ENCODE measurements around the gene RABL6.
"Not testable (repeated sequence)": the region's sequence is repeated elsewhere in the genome, so short reads cannot be mapped to it uniquely, and the experiment has no call there.

The RABL6 gene

GRCh38 chr9:136775191-136775590 lies 32.6 kb upstream of the RABL6 start:
- no peak for DNase-seq

DNA sequence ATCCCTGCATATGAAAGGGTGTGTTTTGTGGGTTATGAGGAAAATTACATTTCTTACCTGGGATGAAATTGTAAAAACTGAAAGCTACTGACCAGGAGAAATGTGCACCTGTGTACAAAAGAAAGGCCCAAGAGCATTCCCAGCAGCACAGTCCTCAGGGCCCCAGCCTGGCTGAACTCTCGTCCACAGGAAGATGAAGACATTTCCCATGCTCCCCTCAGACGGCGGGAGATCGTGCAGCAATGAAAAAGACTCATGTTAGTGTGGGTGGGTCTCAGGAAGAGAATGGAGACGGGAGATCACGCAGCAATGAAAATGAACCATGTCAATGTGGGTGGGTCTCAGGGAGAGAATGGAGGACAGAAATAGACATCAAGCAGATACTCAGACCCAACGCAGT lies 30.8 kb upstream of the RABL6 start:
- DNase-seq = no peak

DNA sequence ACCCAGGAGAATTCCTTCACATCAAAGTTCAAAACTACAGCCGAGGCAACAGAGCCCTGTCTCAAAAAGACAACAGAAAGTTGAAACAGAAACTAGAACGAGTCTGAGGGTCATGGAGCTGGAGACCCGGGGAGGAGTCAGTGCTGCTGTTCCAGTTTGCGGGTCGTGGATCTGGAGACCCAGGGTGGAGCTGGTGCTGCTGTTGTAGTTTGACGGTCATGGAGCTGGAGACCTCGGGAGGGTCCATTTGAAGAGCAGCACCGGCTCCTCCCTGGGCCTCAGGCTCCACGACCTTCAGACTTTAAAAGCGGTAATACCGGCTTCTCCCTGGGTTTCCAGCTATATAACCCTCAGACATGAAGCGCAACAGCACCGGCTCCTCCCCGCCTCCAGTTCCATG lies 30.4 kb upstream of the RABL6 start:
- DNase-seq = no peak

GRCh38 chr9:136779808-136780207 lies 27.9 kb upstream of the RABL6 start:
- DNase-seq = no peak

DNA sequence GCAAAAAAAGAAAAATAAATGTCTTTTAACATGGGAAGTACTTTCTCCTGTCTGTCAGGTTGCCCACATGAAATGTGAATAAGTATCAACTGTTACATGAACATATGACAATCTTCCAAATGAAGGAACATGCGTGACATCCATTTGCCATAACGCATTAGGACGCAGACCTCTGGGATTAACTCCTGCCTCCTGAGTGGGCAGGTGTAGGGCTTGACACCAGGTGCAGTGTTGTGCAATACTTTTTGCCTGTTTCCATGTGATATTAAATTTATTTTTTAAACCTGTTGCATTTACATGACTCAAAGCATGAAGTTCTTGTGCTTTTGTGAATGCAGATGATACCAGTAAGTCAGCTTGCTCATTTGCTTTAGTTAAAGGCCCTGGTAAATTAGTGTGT lies 25.3 kb upstream of the RABL6 start:
- no peak for DNase-seq

DNA sequence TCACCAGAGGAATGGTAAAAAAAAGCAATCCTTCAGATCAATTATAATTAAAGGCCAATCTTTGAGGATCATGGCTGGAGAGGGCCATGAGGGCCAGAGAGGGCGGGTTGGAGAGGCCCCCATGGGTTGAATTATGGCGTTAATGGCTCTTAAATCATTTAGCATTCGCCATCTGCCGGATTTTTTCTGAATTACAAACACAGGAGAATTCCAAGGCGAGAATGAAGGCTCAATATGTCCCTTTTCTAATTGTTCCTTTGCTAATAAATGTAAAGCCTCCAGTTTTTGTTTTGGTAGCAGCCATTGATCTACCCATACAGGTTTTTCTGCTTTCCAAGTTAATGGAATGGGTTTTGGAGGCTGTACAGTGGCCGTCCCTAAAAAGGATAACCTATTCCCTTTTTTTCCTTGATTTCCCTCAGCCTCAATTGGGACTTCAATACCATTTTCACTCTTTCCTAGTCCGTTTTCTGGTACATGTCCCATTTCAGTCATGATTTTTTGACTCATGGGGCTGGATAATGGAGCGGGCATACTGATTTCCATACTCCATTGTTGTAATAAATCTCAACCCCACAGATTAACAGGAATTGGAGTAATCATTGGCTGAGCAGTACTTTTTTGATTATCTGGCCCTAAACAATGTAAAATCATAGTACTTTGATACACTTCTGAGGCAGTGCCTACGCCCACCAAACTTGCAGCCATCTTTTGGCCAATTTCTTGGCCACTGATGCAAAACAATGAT lies 23.3 kb upstream of the RABL6 start:
- DNase-seq = no peak

DNA sequence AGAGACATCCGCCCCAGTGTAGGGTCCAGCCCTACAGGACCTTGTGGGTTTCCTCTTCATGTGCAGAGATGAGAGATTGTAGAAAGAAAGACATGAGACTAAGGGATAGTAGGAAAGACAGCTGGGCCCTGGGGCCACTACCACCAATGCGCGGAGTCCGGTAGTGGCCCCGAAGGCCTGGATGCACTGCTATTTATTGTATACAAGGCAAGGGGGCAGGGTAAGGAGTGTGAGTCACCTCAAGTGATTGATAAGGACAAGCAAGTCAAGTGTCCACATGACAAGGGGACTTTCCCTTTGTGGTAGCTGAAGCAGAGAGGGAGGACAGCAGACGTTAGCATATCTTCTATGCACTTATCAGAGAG lies 22.8 kb upstream of the RABL6 start:
- DNase-seq = no peak

- DNase-seq = not testable (repeated sequence)
These were observed 22.0 kb upstream of the RABL6 start for GRCh38 chr9:136785565-136786355.

DNA sequence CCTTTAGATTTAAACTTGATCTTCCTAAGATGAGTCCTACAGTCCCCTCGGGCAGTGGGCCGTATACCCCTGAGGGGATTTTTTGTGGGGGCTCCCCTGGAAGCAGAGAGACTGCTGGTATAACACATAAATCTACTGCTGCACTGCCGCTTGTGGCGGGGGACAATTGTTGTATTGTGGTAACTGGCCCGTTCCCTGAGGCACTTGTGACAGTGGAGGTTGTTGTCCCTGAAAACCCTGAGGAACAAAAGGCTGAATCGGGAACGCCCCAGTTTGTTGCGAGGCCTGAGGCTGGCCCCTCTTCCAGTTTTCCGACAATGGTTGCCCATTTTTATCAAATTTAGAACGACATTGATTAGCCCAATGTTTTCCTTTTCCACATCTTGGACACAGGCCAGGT lies 21.3 kb upstream of the RABL6 start:
- no peak for DNase-seq

- DNase-seq = not testable (repeated sequence)
These were observed 20.8 kb upstream of the RABL6 start for GRCh38 chr9:136786983-136787382.

GRCh38 chr9:136787690-136788400 lies 19.9 kb upstream of the RABL6 start:
- DNase-seq = peak; percentile 86

DNA sequence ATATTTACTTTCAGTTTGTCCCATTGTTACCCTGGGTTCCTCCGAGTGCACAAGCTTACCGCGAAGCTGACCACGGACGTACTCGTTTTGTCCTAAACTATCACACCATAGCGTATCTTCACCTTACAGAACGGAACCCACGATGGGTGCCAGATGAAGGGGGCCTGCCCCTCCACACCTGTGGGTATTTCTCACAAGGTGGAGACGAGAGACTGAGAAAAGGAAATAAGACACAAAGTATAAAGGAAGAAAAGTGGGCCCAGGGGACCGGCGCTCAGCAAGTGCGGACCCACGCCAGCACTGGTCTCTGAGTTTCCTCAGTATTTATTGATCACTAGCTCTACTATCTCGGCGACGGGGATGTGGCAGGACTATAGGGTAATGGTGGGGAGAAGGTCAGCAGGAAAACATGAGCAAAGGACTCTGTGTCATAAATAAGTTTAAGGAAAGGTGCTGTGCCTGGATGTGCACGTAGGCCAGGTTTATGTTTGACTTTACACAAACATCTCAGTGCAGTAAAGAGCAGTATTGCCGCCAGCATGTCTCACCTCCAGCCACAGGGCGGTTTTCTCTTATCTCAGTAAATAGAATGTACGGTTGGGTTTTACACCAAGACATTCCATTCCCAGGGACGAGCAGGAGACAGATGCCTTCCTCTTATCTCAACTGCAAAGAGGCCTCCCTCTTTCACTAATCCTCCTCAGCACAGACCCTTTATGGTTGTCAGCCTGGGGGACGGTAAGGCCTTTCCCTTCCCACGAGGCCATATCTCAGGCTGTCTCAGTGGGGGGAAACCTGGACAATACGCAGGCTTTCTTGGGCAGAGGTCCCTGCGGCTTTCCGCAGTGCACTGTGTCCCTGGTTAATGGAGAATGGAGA lies 18.9 kb upstream of the RABL6 start:
- not testable (repeated sequence) for DNase-seq

- no peak for DNase-seq
These were observed 18.2 kb upstream of the RABL6 start for GRCh38 chr9:136789523-136789937.

GRCh38 chr9:136790640-136791515 lies 16.9 kb upstream of the RABL6 start, which contains the start of gene TMEM141:
TMEM141 (plus strand) TSS chr9:136791344; CDS start chr9:136791371, 27 bp downstream.
- peak; percentile 99 for DNase-seq

GRCh38 chr9:136791516-136792276 lies 16.1 kb upstream of the RABL6 start:
- DNase-seq = peak; percentile 88

- no peak for DNase-seq
These were observed 15.2 kb upstream of the RABL6 start for GRCh38 chr9:136792321-136793085.

- no peak for DNase-seq
These were observed 14.4 kb upstream of the RABL6 start for GRCh38 chr9:136793086-136793946.

- DNase-seq = no peak
These were observed 13.3 kb upstream of the RABL6 start for GRCh38 chr9:136794281-136794999.

Measured in activated CD8-positive, alpha-beta memory T cell treated with anti-CD3 and anti-CD28 coated beads for 24 hours (primary cell).